Limb (tissue), 2 donors: ENCODE data around the gene RIC3.

Experiments used
- DNase-seq, 2 donors: peaks; one replicate each; pipeline ENCODE4 v3.0.0-alpha.2; 2016; ENCODE audit errors: extremely low spot score in 2 of 2

RIC3 gene, protein sequence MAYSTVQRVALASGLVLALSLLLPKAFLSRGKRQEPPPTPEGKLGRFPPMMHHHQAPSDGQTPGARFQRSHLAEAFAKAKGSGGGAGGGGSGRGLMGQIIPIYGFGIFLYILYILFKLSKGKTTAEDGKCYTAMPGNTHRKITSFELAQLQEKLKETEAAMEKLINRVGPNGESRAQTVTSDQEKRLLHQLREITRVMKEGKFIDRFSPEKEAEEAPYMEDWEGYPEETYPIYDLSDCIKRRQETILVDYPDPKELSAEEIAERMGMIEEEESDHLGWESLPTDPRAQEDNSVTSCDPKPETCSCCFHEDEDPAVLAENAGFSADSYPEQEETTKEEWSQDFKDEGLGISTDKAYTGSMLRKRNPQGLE

DNA sequence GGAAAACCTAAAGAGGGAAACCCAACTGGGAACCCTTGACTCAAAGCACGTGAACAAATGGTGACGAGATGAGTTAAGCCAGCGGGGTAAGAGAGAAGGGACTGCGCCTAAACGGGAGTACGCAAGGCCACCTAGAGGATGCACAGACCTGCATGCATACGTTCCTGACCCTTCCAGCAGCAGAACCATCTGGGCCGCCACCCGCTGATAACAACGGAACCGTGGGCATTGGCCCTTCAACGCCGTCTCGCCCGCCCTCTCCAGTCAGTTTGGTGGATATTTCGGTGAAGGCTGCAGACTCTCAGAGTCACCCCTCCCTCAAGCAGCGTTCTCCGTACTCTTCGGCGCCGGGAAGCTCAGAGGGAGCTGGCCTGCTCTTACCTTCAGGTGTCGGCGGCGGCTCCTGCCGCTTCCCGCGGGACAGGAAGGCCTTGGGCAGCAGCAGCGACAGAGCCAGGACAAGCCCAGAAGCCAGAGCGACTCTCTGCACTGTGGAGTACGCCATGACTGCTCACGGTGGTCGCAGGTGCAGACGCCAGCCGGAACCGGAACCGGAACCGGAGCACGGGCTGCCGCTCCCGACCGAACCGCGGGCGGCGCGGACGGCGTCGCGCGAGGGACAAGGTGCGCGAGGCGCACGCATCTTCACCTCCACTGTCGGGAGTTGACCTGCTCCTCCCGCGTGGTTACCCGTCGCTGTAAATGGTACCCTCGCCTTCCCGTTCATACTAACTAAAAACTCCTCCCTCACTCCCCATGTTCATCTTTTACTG lies at the start of gene RIC3:
Gene RIC3 (minus strand): TSS at position 541 of the 773 bp plus-strand sequence. CDS start 36 bp downstream, at position 505.
- peak in 1 of 2 donors; percentile 60 for DNase-seq

DNA sequence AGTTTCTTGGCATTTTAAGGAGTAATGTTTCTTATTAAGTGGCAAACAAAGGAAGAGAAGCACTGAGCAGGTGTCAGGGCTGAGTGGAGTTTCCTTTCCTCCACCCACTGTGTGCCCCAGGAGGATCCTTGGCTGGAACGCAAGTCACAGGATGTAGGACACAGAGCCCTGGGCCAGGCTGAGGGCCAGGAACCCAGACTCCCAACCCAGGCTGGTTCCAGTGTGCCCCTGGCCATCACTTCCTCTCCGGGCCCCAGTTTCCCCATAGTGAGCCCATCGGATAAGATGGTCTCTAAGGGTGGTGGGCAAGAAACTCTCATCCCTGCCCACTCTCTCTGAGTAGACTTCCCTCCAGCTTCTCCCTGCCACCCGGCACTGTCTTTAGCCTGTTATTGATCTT lies 49.6 kb upstream of the RIC3 start:
- no peak for DNase-seq

DNA sequence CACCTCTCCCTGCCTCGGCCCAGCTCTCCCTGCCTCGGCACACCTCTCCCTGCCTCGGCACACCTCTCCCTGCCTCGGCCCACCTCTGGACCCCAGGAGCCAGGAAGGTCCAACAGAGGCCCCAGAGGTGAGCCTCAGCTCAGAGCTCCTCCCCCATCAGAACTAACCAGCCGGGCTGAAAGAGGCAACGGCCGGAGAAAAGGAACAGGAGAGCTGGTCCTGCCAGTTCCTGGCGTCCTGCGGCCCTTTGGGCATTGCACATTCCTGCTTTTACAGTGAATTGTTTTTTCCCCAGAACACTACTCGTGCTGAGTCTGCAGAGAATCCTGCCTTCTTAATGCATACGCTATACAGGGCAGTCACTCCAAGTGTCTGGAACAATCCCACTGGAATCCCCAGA lies 49.1 kb upstream of the RIC3 start:
- no peak for DNase-seq

DNA sequence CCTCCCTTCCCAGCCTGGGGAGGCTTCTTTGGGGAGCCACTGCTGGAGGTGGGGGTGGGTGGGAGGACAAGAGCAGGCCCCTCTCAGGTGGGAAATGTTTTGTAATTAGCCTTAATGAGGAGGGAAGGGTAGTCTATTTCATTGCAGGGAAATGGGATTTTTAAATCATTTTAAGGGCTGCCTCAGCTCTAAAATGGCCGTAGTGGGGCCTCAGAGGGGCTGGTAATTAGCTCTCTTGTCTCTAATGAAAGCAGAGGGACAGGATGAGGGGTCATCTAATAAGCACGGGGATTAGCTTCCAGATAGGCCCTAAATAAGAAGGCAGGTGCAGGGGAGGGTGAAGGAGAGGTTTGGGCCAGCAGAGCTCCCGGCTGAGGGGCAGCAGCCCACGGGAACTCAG lies 48.3 kb upstream of the RIC3 start:
- no peak for DNase-seq

DNA sequence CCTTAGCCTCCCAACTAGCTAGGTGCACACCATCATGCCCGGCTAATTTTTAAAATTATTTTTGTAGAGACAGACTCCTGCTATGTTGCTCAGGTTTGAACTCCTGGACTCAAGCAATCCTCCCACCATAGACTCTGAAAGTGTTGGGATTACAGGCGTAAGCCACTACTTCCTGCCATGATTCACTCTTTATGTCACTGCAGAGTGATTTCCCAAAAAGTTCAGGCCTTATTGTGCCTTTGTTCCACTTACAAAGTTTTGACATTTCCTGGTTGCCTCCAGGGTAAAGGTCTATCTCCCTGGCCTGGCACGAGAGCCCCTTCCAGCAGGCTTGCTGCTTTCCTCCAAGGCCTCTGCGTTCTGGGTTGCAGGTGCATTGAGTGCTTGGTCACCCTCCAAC lies 44.6 kb upstream of the RIC3 start:
- DNase-seq = no peak

DNA sequence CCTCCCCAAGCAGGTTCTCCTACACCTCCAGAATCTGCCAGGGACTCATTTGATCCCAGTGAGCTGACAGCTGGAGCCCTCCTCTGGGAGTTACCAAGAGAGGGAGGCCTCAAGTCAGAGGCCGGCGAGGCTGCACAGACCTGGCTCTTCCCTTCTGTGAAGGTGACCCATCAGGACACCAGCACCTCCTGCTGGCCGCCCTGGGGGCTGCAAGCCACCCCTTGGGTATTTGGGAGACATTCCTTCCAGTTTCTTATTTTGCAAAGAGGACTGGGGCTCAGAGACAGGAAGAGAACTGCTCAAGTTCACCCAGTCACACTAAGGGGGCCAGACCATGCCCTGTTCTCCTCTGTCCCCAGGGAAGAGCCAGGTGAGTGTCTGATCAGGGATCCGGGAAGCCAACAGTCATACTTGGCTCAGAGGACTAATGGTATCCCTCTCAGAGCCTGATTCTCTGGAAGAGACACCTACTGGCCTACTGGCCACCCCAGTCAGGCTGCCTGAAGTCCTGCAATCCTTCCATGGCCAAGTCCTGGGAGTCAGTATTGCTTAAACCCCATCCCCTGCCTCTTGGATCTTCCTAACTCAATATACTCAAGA lies 40.5 kb upstream of the RIC3 start:
- DNase-seq = no peak

DNA sequence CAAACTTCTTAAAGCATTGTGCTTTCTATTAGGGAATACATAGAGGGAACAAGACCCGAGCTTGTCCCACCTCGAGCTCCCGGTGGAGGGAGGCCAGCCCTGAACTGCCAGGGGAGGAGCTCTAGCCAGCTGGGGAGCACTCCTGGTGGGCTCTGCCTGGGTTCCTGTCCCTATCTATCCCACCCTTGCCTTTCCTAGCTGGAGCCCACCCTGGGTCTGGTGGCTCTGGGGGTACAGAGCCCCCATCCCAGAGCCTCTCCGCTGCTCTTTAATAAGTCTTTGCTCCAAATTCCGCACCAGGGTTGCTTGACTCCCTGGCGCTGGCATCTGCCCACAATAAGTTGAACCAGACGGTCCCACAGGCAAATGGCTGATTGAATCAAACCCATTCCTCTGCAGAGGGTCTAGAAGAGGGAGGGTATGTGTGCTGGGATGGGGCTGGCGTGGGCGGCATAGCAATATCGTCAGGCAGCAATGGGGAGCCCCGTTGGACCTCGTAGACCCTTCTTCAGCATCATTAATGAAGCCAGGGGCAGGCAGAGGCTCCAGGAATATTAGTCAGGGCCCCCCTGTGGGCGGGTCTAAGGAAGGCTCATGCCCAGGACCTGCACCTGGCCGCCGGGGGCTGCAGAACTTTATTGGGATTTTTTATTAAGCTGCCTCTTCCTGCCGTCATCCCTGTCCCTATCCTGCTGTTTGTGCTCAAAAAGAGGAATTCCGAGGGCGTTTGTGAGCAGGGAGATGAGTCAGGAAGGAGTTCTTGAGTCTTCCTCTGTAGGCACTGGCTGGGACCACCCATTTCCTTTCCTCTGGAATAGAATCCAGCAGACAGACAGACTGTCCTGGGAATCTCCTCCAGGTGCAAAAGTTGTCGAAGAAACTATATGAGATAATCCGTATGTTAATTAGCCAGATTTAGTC lies 38.5 kb upstream of the RIC3 start:
- DNase-seq = peak in 1 of 2 donors; percentile 41

DNA sequence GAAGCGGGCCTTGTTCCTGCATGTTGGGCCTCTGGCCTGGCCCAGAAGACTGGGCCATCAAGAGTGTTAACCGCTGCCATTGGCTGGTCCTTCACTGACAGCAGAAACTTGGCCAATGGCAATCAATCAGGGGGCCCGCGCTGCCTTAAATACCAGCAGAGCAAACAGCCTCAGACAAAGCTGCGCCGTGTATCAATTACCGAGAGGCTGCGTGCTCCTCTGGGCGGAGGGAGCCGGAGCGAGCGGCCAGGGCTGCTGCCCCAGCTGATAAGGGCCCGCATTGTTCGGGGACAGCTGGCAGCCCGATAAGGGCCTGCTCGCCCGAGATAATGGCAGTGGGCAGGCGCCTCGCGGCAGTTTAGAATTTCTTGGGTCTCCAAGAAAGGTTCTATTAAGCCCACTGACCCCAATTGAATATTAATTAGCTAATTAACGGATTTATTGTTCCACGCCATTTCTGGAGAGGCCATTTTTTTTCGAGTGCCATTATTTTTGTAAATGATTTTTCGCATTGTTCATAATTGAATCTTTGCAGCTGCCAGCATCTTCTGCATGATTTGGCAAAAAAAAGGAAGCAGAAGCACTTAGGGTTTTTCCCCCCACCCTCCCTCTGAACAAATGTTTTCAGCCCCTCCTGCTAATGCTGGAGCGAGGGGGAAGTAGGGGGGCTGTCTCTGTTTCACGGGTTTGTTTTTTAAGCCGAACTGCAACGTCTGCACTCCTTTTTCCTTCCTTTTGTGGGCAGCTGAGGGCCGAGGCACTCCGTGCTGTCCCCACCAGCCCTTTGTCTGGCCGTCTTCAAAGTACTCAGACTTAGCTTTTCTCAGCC lies 37.6 kb upstream of the RIC3 start:
- peak; percentile 45 to 78 for DNase-seq

DNA sequence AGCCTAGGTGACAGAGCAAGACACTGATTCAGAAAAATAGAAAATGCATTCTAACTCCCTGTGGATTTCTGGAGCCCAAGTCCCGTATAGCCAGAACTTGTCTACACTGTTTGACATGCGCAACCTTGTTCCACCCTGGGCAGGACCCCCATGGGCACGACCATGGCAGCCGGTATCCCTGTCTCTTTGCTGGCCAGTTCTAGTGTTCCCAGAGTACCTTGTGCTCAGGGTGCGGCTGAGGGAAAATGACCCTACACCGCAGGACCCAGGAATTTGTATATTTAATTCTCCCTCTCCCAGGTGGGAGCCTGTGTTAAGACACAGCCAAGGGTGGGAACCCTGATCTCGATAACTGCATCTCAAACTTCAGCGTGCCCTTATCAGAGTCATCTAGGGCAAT lies 36.7 kb upstream of the RIC3 start:
- DNase-seq = no peak

DNA sequence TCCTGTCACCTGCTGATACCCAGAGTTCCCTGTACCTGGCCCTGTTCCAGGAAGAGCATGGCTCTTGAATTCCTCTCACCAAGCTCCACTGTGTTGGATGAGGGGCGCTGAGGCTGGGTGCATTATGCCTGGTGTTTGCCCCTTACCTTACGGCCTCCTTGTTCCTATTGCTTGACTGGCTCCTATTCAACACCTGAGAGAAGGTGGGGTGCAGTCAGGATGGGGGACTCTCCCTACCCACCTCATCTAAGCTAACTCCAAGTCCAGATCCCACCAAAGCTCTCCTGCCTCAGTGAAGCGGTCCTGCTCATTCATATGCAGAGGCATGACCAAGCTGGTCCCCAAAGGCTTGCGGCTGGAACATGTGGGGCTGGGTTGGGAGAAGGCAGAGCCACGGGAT lies 35.8 kb upstream of the RIC3 start:
- DNase-seq = no peak

DNA sequence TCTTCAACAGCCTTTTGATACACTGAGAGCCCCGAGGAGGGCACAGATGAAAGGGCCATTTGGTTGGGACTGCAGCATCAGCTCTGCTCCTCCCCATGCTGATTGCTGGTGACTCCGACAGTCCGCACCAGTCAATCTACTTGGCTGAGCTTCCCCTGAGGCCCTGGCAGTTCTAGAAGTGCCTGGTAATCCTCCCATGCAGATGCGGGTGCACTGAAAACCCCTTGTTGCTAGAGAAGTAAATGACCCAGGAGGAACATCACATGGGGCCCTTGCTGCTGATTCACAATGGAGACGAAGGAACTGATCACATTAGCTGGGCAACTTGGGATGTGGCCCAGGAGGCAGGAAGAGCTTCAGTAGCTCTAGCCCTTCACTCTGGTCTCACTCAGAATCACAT lies 35.2 kb upstream of the RIC3 start:
- no peak for DNase-seq

DNA sequence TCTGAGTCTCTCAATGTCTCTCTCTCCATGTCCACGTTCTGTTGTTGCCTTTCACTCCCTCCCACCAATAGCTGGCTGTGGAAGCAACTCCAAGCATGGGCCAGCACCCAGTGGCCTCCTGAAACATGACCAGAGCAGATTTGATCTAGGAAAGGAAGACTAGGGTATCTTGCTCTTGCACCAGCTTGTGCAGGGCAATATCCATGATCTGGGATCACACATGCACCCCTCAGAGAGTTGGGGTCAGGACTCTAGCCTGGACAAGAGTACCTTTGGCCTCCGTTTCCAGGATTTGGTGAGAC lies 34.5 kb upstream of the RIC3 start:
- DNase-seq = no peak

DNA sequence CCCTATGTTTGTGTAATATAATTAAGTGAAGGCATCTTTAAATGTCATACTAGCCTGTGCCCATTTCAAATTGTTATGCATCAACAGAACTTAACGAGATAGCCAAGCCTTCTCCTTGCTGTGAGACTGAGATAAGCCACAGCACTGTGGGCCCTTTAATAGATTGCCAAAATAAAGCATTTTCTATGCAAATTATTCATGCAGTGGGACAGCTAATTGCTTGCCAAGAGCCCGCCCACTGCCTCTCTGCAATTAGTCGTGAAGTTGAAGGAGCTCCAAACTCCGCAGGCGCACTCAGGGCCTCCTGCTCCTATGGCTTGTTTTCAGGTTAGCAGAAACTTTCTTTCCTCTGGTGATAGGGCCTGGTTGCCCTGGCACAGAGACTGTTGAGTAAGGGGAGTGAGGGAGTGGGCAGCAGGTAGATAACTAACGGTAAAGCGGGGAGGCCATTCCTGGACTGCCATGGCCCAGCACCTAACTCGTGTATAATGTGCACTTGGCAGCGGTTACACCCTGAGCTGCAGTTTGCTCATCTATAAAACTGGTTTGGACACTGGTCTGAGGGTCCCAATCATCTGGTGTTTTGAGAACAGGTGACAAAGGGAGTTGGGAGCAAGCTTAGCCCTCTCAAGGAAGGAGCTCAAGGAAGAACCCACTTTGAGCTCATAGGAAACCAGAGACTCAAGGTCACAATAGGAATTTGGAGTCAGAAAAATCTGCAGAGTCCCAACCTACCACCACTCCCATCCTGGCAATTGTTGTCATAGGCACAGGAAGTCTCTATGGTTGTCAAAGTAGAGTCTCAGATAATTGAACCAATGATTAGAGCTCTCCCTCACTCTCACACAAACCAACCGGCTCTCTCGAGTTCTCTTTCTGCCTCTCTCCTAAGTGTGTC lies 33.9 kb upstream of the RIC3 start:
- no peak for DNase-seq

DNA sequence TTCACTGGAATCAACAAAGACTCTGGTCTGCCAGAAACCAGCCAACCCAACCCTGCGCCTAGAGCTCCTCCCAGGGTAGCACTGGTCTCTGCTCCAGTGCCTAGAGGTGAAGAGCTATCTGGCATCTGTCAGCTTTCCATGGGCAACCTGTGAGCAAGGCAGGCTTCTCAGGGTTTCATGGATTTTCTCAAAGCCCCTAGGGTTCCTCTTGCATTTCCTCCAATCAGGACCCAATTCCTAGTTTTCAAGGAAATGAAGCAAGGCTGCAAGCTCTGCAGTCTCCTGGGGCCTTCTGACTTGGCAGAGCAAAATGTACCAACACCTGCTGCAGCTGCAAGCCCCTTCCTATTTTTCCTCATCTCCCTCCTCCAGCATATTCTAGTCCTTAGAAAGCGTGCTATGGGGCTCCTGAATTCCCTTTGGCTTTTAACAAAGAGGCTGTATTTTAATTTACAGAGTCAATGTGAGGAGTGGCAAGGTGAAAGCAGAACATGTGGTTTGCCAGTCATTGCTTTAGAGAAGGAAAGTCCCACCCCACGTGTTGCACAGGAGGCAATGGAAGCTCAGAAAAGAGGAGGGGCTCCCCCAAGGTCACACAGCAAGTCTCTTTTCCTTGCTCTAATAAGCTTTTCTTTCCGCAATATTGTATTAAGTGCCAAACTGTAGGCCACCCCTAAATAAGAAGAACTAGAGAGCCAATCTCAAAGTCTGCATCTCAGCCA lies 33.0 kb upstream of the RIC3 start:
- DNase-seq = no peak

DNA sequence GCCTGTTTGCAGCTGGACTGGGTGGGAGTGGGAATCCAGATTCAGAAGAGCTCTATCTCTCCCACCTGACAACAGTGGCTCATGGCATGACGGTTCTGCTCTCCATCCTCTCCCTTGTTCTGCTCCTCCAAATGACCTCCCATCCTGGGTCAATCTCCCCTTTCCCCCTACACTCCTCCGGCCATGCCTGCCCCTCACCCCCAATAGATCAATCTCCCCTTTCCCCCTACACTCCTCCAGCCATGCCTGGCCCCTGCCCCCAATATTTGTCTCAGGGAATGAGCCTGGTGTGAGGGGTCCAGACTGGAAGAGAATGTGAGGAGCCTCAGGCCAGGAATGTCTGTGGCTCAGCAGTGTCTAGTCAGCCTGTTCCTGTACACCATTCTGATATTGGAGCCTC lies 30.9 kb upstream of the RIC3 start:
- no peak for DNase-seq

DNA sequence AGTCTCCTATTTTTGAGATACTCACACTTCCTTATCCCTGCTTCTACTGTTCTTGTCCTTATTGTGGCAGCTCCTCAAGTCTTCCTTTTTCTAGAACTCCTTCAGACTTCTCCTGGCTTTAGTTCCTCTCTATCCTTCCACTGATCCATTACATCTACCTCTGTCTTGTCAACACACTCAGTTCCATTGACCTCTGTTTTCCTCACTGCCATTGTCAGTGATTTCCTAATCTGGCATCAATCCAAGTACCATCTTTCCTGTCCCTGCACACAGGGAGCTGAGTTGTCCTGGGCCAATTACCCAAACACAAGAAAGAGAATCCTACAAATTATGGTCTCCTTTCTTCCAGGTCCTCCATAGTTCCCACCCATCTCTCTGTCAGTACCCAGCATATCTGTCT lies 27.9 kb upstream of the RIC3 start:
- no peak for DNase-seq

DNA sequence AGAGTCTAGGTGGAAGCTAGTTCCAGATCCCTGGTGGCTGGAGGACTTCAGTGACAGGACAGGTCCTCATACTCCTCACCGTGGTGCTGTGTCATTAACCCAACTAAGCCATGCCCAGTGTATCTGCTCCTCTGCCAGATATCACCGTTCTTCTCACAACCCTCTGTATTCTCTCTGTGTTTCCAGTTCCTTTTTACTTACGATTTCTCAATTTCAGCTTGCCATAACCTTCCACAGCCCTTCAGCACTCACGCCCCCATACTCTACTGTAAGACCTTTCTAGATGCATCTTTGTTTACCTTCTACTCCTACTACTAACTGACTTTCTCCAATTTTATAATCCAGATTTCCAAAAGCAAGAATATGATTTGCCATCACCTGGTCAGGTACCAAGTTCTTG lies 26.1 kb upstream of the RIC3 start:
- DNase-seq = no peak

DNA sequence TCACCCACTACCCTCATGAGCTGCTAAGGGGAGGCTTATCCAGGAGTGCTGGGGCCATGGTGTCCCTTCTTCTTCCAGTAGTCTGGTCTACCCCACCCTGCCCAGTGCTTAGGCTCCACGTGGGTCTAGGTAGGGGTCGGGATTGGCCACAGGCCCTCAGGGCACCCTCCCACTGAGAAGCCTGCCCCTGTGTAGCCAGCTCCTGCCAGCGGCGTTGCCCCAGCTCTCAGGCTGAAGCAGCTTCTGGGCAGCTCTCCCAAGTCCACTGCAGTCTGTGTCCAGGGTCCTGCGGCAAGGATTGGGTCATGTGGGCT lies 24.0 kb upstream of the RIC3 start:
- no peak for DNase-seq
